MCF 10A (cell line): ENCODE data around the gene DPP8. TPM values are rescaled to one million over a fixed set of nuclear protein-coding genes. Genes with fewer than 3 reads are reported as not detected.

Experiments
- BruUV-seq: library from RNA; stranded (reverse); fragments of 400-500 nt; replicated peaks from 2 replicates; lab custom pipeline; 2021; lab: Mats Ljungman, UMichigan
- CTCF ChIA-PET: fragments of 300-600 bp; sonication (Branson Sonifier 250); formaldehyde crosslinking; extraction: SDS; loops from one replicate; lab custom pipeline; 2021; ENCODE audit warnings: antibody characterized with exemption, inconsistent platforms; lab: Yijun Ruan, JAX
- POLR2A ChIA-PET: fragments of 300-600, 350-650 bp; sonication (Branson Sonifier 250); formaldehyde crosslinking; extraction: SDS; loops from one replicate; lab custom pipeline; 2020; ENCODE audit warnings: antibody characterized with exemption, inconsistent platforms; lab: Yijun Ruan, JAX
- DNase-seq: peaks from one replicate; pipeline ENCODE4 v3.0.0-alpha.2; 2018; ENCODE audit not compliant: unreplicated experiment
- H3K27ac Mint-ChIP-seq: one replicate; pipeline ENCODE4 v1.8.0; 2022; ENCODE audit warnings: mild to moderate bottlenecking, low read depth, mixed read lengths; ENCODE audit not compliant: unreplicated experiment
- H3K27me3 Mint-ChIP-seq: one replicate; pipeline ENCODE4 v1.8.0; 2022; ENCODE audit warnings: mixed read lengths; ENCODE audit not compliant: insufficient read depth, unreplicated experiment
- H3K36me3 Mint-ChIP-seq: one replicate; pipeline ENCODE4 v1.8.0; 2022; ENCODE audit warnings: mild to moderate bottlenecking, moderate library complexity, mixed read lengths; ENCODE audit not compliant: insufficient read depth, unreplicated experiment
- H3K4me1 Mint-ChIP-seq: one replicate; pipeline ENCODE4 v1.8.0; 2022; ENCODE audit warnings: mixed read lengths; ENCODE audit not compliant: insufficient read depth, unreplicated experiment
- H3K4me3 Mint-ChIP-seq: one replicate; pipeline ENCODE4 v1.8.0; 2022; ENCODE audit warnings: mild to moderate bottlenecking, moderate library complexity, mixed read lengths; ENCODE audit not compliant: unreplicated experiment
- H3K9me3 Mint-ChIP-seq: one replicate; pipeline ENCODE4 v1.8.0; 2022; ENCODE audit warnings: mixed read lengths; ENCODE audit not compliant: unreplicated experiment
- CTCF ChIP-seq: fragments of 200-600 bp; IDR thresholded peaks from one replicate; pipeline ENCODE4 v1.8.0; 2022; ENCODE audit warnings: antibody characterized with exemption, mild to moderate bottlenecking; ENCODE audit not compliant: unreplicated experiment
- intact Hi-C: fragments of 100-400 bp; cut with micrococcal nuclease; formaldehyde crosslinking; loops from 2 replicates; pipeline ENCODE4 v1.14.1; 2022
- total RNA-seq: library from RNA; stranded (reverse); gene quantifications from 2 replicates; pipeline ENCODE4 v1.2.3, GENCODE V29; 2022

DPP8 gene
- total RNA-seq, 1 experiment from 2014 or later, result 24.5 TPM

GRCh38 chr15:65431731-65432130 lies 85.8 kb downstream of the DPP8 start:
- no peak for TF ChIP-seq CTCF
- Mint-ChIP-seq H3K27ac (no peak overlapping the region), H3K4me1 (peaks cover 8% of the 10 kb centered on the region), H3K9me3 (no peaks in the 10 kb centered on the region), H3K27me3 (no peaks in the 10 kb centered on the region), H3K36me3 (no peaks in the 10 kb centered on the region), H3K4me3 (no peak overlapping the region)
- CTCF ChIA-PET, result no interaction called here
- intact Hi-C loops, result no loop called here
- POLR2A ChIA-PET, result no interaction called here
- DNase-seq, result no peak
- BruUV-seq, result no TSS peak

- POLR2A ChIA-PET, result no interaction called here
- BruUV-seq, result no TSS peak
- CTCF ChIA-PET, result interaction anchor here (1.1 kb wide), 1 partner anchor 22 kb away, joined by 3 read pairs; no protein-coding TSS in a partner anchor
- intact Hi-C loops, result no loop called here
- Mint-ChIP-seq H3K27ac (no peak overlapping the region), H3K9me3 (no peaks in the 10 kb centered on the region), H3K4me1 (peaks cover 8% of the 10 kb centered on the region), H3K4me3 (no peak overlapping the region), H3K27me3 (peaks cover 42% of the 10 kb centered on the region), H3K36me3 (no peaks in the 10 kb centered on the region)
- TF ChIP-seq CTCF, result no peak
- DNase-seq, result no peak
Observed at GRCh38 chr15:65426216-65426853, 91.2 kb downstream of the DPP8 start.

GRCh38 chr15:65424683-65425082 lies 92.8 kb downstream of the DPP8 start:
- ChIA-PET CTCF (no interaction called here), POLR2A (no interaction called here)
- no peaks in the 10 kb centered on the region for H3K36me3 Mint-ChIP-seq
- BruUV-seq, result no TSS peak
- DNase-seq, result no peak
- H3K4me1 Mint-ChIP-seq, result peaks cover 8% of the 10 kb centered on the region
- no peak overlapping the region for H3K4me3 Mint-ChIP-seq
- no peak overlapping the region for H3K27ac Mint-ChIP-seq
- no peak for TF ChIP-seq CTCF
- intact Hi-C loops, result no loop called here
- no peaks in the 10 kb centered on the region for H3K9me3 Mint-ChIP-seq
- H3K27me3 Mint-ChIP-seq, result peaks cover 42% of the 10 kb centered on the region

- Mint-ChIP-seq H3K4me3 (no peak overlapping the region), H3K36me3 (no peaks in the 10 kb centered on the region), H3K27me3 (peaks cover 44% of the 10 kb centered on the region), H3K27ac (no peak overlapping the region), H3K4me1 (peaks cover 8% of the 10 kb centered on the region), H3K9me3 (no peaks in the 10 kb centered on the region)
- ChIA-PET CTCF (no interaction called here), POLR2A (no interaction called here)
- intact Hi-C loops, result no loop called here
- no TSS peak for BruUV-seq
- TF ChIP-seq CTCF, result no peak
- no peak for DNase-seq
Observed at GRCh38 chr15:65423976-65424679, 93.4 kb downstream of the DPP8 start.
